Gastroesophageal sphincter (tissue), 3 donors: Measurements from ENCODE around the gene CCDC91.

Experiments
- CTCF ChIP-seq, 4 experiments: fragments of 200-600 bp in 2 of 4; fragments of 450-650 bp in 2 of 4; sonication (generic) in 1 of 4; IDR thresholded peaks; one replicate each; pipeline ENCODE4 v1.5.1; 2017 to 2019; ENCODE audit warnings: antibody characterized with exemption in 4 of 4, mild to moderate bottlenecking in 2 of 4, moderate library complexity in 2 of 4
- EP300 ChIP-seq: sonication (generic); formaldehyde crosslinking; IDR thresholded peaks from one replicate; pipeline ENCODE4 v1.6.1; 2017; ENCODE audit warnings: antibody characterized with exemption, mild to moderate bottlenecking
- POLR2A ChIP-seq, 2 donors: fragments of 450-650 bp; IDR thresholded peaks; one replicate each; pipeline ENCODE4 v1.6.1; 2017; ENCODE audit warnings: antibody characterized with exemption in 2 of 2, mild to moderate bottlenecking in 2 of 2, moderate library complexity in 1 of 2
- POLR2AphosphoS5 ChIP-seq: sonication (generic); formaldehyde crosslinking; IDR thresholded peaks from one replicate; pipeline ENCODE4 v1.6.1; 2017; ENCODE audit warnings: antibody characterized with exemption

GRCh38 chr12:28286352-28286751 is 96.1 kb downstream of the CCDC91 start:
- no peak for TF ChIP-seq POLR2A (IDR thresholded peaks at IDR 0.05)
- TF ChIP-seq CTCF (IDR thresholded peaks at IDR 0.05) = no peak
- TF ChIP-seq POLR2AphosphoS5 = no peak
- TF ChIP-seq EP300 = no peak
